Hepatocyte (in vitro differentiated cells): ENCODE results near the gene POLE2.

Experiments used
- EZH2 ChIP-seq: fragments of 200-600 bp; sonication (generic); IDR thresholded peaks from 2 replicates; pipeline ENCODE4 v1.6.1; 2016; ENCODE audit warnings: antibody characterized with exemption, mild to moderate bottlenecking, borderline replicate concordance
- TF ChIP-seq, protein P1 (sequence below): fragments of 200-600 bp; sonication (generic); IDR thresholded peaks from 2 replicates; pipeline ENCODE4 v1.5.1; 2016; ENCODE audit warnings: antibody characterized with exemption, mild to moderate bottlenecking; ENCODE audit not compliant: poor library complexity

DNA sequence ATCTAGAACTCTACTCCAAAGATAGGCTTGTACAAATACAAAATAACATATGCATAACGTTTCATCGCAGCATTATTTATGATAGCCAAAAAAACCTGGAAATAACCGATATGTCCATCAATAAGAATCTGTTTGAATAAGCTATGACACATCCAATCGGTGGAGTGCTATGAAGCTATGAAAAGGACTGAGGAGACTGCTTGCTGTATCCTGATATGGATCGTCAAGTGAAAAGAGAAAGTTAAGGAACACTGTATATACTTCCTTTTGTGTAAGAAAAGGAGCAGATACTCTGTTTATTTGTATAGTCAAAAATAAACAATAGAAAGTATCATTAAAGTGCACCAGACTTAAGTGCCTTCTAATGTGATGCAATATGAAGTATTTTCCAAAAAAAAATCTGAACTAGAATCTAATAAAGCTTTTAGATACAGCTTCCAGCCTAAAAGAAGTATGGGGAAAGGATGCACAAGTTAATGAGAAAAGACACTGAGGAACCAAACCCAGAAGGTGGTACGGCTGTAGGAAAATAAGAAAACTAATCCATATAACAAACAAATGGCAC, 4.3 kb upstream of the POLE2 start:
- TF ChIP-seq EZH2 = no peak
- TF ChIP-seq, protein P1, sequence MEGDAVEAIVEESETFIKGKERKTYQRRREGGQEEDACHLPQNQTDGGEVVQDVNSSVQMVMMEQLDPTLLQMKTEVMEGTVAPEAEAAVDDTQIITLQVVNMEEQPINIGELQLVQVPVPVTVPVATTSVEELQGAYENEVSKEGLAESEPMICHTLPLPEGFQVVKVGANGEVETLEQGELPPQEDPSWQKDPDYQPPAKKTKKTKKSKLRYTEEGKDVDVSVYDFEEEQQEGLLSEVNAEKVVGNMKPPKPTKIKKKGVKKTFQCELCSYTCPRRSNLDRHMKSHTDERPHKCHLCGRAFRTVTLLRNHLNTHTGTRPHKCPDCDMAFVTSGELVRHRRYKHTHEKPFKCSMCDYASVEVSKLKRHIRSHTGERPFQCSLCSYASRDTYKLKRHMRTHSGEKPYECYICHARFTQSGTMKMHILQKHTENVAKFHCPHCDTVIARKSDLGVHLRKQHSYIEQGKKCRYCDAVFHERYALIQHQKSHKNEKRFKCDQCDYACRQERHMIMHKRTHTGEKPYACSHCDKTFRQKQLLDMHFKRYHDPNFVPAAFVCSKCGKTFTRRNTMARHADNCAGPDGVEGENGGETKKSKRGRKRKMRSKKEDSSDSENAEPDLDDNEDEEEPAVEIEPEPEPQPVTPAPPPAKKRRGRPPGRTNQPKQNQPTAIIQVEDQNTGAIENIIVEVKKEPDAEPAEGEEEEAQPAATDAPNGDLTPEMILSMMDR = no peak
